ENCODE measurements around the gene RDX. TPM values are rescaled to one million over a fixed set of nuclear protein-coding genes. Genes with fewer than 3 reads are reported as not detected.

RDX gene
- total and polyA plus RNA-seq, 9 of the 15 experiments (the other 6 are each of a cell fraction or from before 2014, with no cell fraction given), result 35.6 to 62.1 (median 54.3) TPM

GRCh38 chr11:110152199-110152598 lies 144.2 kb downstream of the RDX start:
- Histone ChIP-seq H3K27me3 (ENCODE audit: control insufficient read depth in 2 of 2, insufficient read depth in 2 of 2, low read length in 2 of 2) (no peaks in the 10 kb centered on the region), H3K4me2 (ENCODE audit: insufficient read depth, low read length) (no peak overlapping the region), H2AFZ (ENCODE audit: low read depth, low read length) (no peak overlapping the region), H4K20me1 (replicated peaks; ENCODE audit: control insufficient read depth, insufficient read depth, low read length) (no peaks in the 10 kb centered on the region), H3K9me3 (replicated peaks; ENCODE audit: control insufficient read depth, insufficient read depth, low read depth, low read length) (no peaks in the 10 kb centered on the region), H3K36me3 (ENCODE audit: control insufficient read depth, insufficient read depth, low read length) (no peaks in the 10 kb centered on the region), H3K4me1 (replicated peaks in 1 of 2; ENCODE audit: control insufficient read depth in 2 of 2, insufficient read depth in 2 of 2, low read length in 2 of 2) (peaks cover 0 to 2% of the 10 kb centered on the region in 2 experiments; a peak in 3 of 5 replicates), H3K9ac (ENCODE audit: insufficient read depth in 1 of 2, low read depth in 2 of 2, low read length in 2 of 2) (no peak overlapping the region), H3K9me1 (ENCODE audit: control insufficient read depth, insufficient read depth, low read length) (no peaks in the 10 kb centered on the region), H3K4me3 (no peak overlapping the region), H3K27ac (ENCODE audit: extremely low read depth, low read depth, low read length) (no peak overlapping the region), H3K79me2 (ENCODE audit: control insufficient read depth, insufficient read depth, low read length) (0 out of 3 replicates have a peak, but pooled peaks cover 2% of the 10 kb centered on the region)
- POLR2A ChIA-PET, result no interaction called here
- TF ChIP-seq CBFA2T2 (conservative IDR thresholded peaks at IDR 0.05) (no peak), JUNB (CRISPR knock-in tag; conservative IDR thresholded peaks at IDR 0.05) (no peak), RFX1 (IDR thresholded peaks at IDR 0.05) (no peak), MLLT1 (IDR thresholded peaks at IDR 0.05) (no peak), CREM (IDR thresholded peaks at IDR 0.05; ENCODE audit: low read depth) (no peak), KDM5B (IDR thresholded peaks at IDR 0.05; ENCODE audit: insufficient replicate concordance, low read depth, low read length) (no peak)
- FAIRE-seq (no peak), ATAC-seq (no peak), DNase-seq (ENCODE audit: extremely low read depth in 1 of 4, low spot score in 3 of 4) (no peak)
- intact Hi-C loops (cut with micrococcal nuclease), result no loop called here
- no TSS peak for BruUV-seq (replicated peaks)
- in situ Hi-C loops (cut with MboI), result no loop called here
- WGBS (ENCODE audit: insufficient coverage, low coverage, missing lambda C conversion rate), result 0% methylated on average over 1 of the region's 1 CpG
- CTCF ChIA-PET (ENCODE audit: low intra/inter-chr PET ratio), result no interaction called here

All from K562 (cell line).